WTC11 (cell line): Measurements from ENCODE around the gene CCDC81. TPM values are rescaled to one million over a fixed set of nuclear protein-coding genes. Genes with fewer than 3 reads are reported as not detected.

Source experiments
- ATAC-seq: fragments of 200-7000 bp; cut with Tn5 transposase; 2 replicates; pipeline ENCODE4 v1.10.0; 2021; ENCODE audit warnings: mild to moderate bottlenecking, moderate library complexity
- CTCF ChIA-PET: fragments of 300-600 bp; sonication (Branson Sonifier 250); formaldehyde crosslinking; loops from one replicate; lab custom pipeline; 2021; ENCODE audit warnings: antibody characterized with exemption; lab: Charles Lee
- POLR2A ChIA-PET: fragments of 350-600 bp; sonication (Branson Sonifier 250); formaldehyde crosslinking; loops from one replicate; lab custom pipeline; 2021; ENCODE audit warnings: antibody characterized with exemption; lab: Charles Lee
- DNase-seq: peaks from one replicate; pipeline ENCODE4 v3.0.0; 2021; ENCODE audit warnings: low spot score
- H3K27ac Mint-ChIP-seq: 2 replicates; pipeline ENCODE4 v1.8.0; 2021; ENCODE audit warnings: mixed read lengths
- H3K27me3 Mint-ChIP-seq: 2 replicates; pipeline ENCODE4 v1.8.0; 2021; ENCODE audit warnings: low read depth, mild to moderate bottlenecking, moderate library complexity, mixed read lengths
- H3K36me3 Mint-ChIP-seq: 2 replicates; pipeline ENCODE4 v1.8.0; 2021; ENCODE audit warnings: mixed read lengths
- H3K4me1 Mint-ChIP-seq: 2 replicates; pipeline ENCODE4 v1.8.0; 2022; ENCODE audit warnings: mixed read lengths
- H3K4me3 Mint-ChIP-seq: 2 replicates; pipeline ENCODE4 v1.8.0; 2021; ENCODE audit warnings: mild to moderate bottlenecking, moderate library complexity, mixed read lengths
- H3K9me3 Mint-ChIP-seq: 2 replicates; pipeline ENCODE4 v1.8.0; 2021; ENCODE audit warnings: mixed read lengths
- CBFB ChIP-seq: sonication (generic); formaldehyde crosslinking; IDR thresholded peaks from 2 replicates; pipeline ENCODE4 v1.8.1; 2022; ENCODE audit warnings: mild to moderate bottlenecking, low read depth, missing genetic modification reagents
- ESRRA ChIP-seq: sonication (generic); formaldehyde crosslinking; IDR thresholded peaks from 2 replicates; pipeline ENCODE4 v1.8.1; 2022; ENCODE audit warnings: mild to moderate bottlenecking, missing genetic modification reagents, borderline replicate concordance
- FOXJ3 ChIP-seq: sonication (generic); formaldehyde crosslinking; IDR thresholded peaks from 2 replicates; pipeline ENCODE4 v1.9.0; 2021; ENCODE audit warnings: missing genetic modification reagents, mild to moderate bottlenecking, borderline replicate concordance
- FOXP1 ChIP-seq: sonication (generic); formaldehyde crosslinking; IDR thresholded peaks from 2 replicates; pipeline ENCODE4 v1.8.0; 2022; ENCODE audit warnings: missing genetic modification reagents, mild to moderate bottlenecking, moderate library complexity, borderline replicate concordance
- IRF2 ChIP-seq: sonication (generic); formaldehyde crosslinking; IDR thresholded peaks from 2 replicates; pipeline ENCODE4 v1.8.0; 2022; ENCODE audit warnings: low read depth, missing genetic modification reagents, borderline replicate concordance
- KAT7 ChIP-seq: sonication (generic); formaldehyde crosslinking; IDR thresholded peaks from 2 replicates; pipeline ENCODE4 v1.8.1; 2023; ENCODE audit warnings: missing genetic modification reagents, mild to moderate bottlenecking, borderline replicate concordance
- NR2C2 ChIP-seq: sonication (generic); formaldehyde crosslinking; IDR thresholded peaks from 2 replicates; pipeline ENCODE4 v1.8.0; 2022; ENCODE audit warnings: mild to moderate bottlenecking, missing genetic modification reagents
- NR3C1 ChIP-seq: sonication (generic); formaldehyde crosslinking; conservative IDR thresholded peaks from 2 replicates; pipeline ENCODE4 v1.8.1; 2023; ENCODE audit warnings: low read depth, mild to moderate bottlenecking, missing genetic modification reagents
- SMAD3 ChIP-seq: sonication (generic); formaldehyde crosslinking; IDR thresholded peaks from 2 replicates; pipeline ENCODE4 v1.8.0; 2022; ENCODE audit warnings: missing genetic modification reagents, mild to moderate bottlenecking, borderline replicate concordance
- TCF7 ChIP-seq: sonication (generic); formaldehyde crosslinking; IDR thresholded peaks from 2 replicates; pipeline ENCODE4 v1.8.0; 2022; ENCODE audit warnings: mild to moderate bottlenecking, low read depth, missing genetic modification reagents, moderate library complexity
- TEAD1 ChIP-seq: sonication (generic); formaldehyde crosslinking; IDR thresholded peaks from 2 replicates; pipeline ENCODE4 v1.8.0; 2022; ENCODE audit warnings: mild to moderate bottlenecking, missing genetic modification reagents
- ZNF396 ChIP-seq: fragments of 250-450 bp; sonication (Bioruptor Pico); IDR thresholded peaks from 2 replicates; pipeline ENCODE4 v1.8.0; 2021; ENCODE audit warnings: mild to moderate bottlenecking, moderate library complexity, borderline replicate concordance
- total RNA-seq: library from RNA; stranded (reverse); gene quantifications from 3 replicates; pipeline ENCODE4 v1.2.3, GENCODE V29; 2021
- TF ChIP-seq, protein P1 (sequence below): fragments of 250-450 bp; sonication (Bioruptor Pico); IDR thresholded peaks from 2 replicates; pipeline ENCODE4 v1.9.0; 2021; ENCODE audit warnings: mild to moderate bottlenecking
- TF ChIP-seq, protein P2 (sequence below): sonication (generic); formaldehyde crosslinking; IDR thresholded peaks from 2 replicates; pipeline ENCODE4 v1.8.1; 2022; ENCODE audit warnings: mild to moderate bottlenecking, missing genetic modification reagents, moderate library complexity, borderline replicate concordance
- TF ChIP-seq, protein P3 (sequence below): sonication (generic); formaldehyde crosslinking; conservative IDR thresholded peaks from 2 replicates; pipeline ENCODE4 v1.8.1; 2022; ENCODE audit warnings: mild to moderate bottlenecking, missing genetic modification reagents
- TF ChIP-seq, protein P4 (sequence below): fragments of 250-450 bp; sonication (Bioruptor Pico); IDR thresholded peaks from 2 replicates; pipeline ENCODE4 v1.9.0; 2021; ENCODE audit warnings: mild to moderate bottlenecking
- TF ChIP-seq, protein P5 (sequence below): sonication (generic); formaldehyde crosslinking; IDR thresholded peaks from 2 replicates; pipeline ENCODE4 v1.8.1; 2022; ENCODE audit warnings: mild to moderate bottlenecking, moderate library complexity, missing genetic modification reagents
- TF ChIP-seq, protein P6 (sequence below): fragments of 250-450 bp; sonication (Bioruptor Pico); IDR thresholded peaks from 2 replicates; pipeline ENCODE4 v1.8.0; 2021; ENCODE audit warnings: mild to moderate bottlenecking
- TF ChIP-seq, protein P7 (sequence below): fragments of 200-600 bp; IDR thresholded peaks from 2 replicates; pipeline ENCODE4 v1.8.0; 2022; ENCODE audit warnings: antibody characterized with exemption

CCDC81 gene
- total RNA-seq, 1 experiment from 2014 or later: 0.98 TPM

DNA sequence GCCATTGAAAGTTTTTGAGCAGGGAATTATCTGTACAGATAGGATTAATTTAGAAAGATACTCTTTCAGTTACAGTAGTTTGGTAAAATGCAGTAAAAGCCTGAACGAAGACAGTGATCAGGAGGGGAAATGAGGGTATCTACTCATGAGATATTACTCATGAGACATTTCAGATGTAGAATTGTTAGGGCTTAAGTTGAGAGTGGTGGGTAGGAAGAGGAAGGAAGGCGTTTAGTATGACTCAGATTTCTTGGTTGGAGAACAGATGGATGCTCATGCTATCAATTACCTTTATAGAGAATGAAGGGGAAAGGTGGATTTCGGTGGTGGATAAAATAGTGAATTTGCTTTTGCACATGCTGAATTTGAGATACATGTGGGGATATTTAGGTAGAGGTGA lies 15.8 kb downstream of the CCDC81 start:
- H3K27me3 Mint-ChIP-seq: no peaks in the 10 kb centered on the region
- H3K9me3 Mint-ChIP-seq: no peaks in the 10 kb centered on the region
- no peak for DNase-seq
- H3K4me1 Mint-ChIP-seq: peaks cover 18% of the 10 kb centered on the region
- CTCF ChIA-PET: no interaction called here
- H3K4me3 Mint-ChIP-seq: no peak overlapping the region
- no peak overlapping the region for H3K27ac Mint-ChIP-seq
- no peak for ATAC-seq
- H3K36me3 Mint-ChIP-seq: no peaks in the 10 kb centered on the region
- POLR2A ChIA-PET: no interaction called here
- TF ChIP-seq IRF2 (CRISPR knock-in tag) (no peak), SMAD3 (CRISPR knock-in tag) (no peak), ESRRA (CRISPR knock-in tag) (no peak), NR3C1 (CRISPR knock-in tag) (no peak), FOXP1 (CRISPR knock-in tag) (no peak), CBFB (CRISPR knock-in tag) (no peak), KAT7 (CRISPR knock-in tag) (no peak), TCF7 (CRISPR knock-in tag) (no peak), NR2C2 (CRISPR knock-in tag) (no peak), ZNF396 (no peak), TEAD1 (no peak), FOXJ3 (CRISPR knock-in tag) (no peak)
- TF ChIP-seq, protein P1, sequence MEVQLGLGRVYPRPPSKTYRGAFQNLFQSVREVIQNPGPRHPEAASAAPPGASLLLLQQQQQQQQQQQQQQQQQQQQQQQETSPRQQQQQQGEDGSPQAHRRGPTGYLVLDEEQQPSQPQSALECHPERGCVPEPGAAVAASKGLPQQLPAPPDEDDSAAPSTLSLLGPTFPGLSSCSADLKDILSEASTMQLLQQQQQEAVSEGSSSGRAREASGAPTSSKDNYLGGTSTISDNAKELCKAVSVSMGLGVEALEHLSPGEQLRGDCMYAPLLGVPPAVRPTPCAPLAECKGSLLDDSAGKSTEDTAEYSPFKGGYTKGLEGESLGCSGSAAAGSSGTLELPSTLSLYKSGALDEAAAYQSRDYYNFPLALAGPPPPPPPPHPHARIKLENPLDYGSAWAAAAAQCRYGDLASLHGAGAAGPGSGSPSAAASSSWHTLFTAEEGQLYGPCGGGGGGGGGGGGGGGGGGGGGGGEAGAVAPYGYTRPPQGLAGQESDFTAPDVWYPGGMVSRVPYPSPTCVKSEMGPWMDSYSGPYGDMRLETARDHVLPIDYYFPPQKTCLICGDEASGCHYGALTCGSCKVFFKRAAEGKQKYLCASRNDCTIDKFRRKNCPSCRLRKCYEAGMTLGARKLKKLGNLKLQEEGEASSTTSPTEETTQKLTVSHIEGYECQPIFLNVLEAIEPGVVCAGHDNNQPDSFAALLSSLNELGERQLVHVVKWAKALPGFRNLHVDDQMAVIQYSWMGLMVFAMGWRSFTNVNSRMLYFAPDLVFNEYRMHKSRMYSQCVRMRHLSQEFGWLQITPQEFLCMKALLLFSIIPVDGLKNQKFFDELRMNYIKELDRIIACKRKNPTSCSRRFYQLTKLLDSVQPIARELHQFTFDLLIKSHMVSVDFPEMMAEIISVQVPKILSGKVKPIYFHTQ (CRISPR knock-in tag): no peak
- TF ChIP-seq, protein P2, sequence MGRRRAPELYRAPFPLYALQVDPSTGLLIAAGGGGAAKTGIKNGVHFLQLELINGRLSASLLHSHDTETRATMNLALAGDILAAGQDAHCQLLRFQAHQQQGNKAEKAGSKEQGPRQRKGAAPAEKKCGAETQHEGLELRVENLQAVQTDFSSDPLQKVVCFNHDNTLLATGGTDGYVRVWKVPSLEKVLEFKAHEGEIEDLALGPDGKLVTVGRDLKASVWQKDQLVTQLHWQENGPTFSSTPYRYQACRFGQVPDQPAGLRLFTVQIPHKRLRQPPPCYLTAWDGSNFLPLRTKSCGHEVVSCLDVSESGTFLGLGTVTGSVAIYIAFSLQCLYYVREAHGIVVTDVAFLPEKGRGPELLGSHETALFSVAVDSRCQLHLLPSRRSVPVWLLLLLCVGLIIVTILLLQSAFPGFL: no peak
- TF ChIP-seq, protein P3, sequence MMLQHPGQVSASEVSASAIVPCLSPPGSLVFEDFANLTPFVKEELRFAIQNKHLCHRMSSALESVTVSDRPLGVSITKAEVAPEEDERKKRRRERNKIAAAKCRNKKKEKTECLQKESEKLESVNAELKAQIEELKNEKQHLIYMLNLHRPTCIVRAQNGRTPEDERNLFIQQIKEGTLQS (CRISPR knock-in tag): no peak
- TF ChIP-seq, protein P4, sequence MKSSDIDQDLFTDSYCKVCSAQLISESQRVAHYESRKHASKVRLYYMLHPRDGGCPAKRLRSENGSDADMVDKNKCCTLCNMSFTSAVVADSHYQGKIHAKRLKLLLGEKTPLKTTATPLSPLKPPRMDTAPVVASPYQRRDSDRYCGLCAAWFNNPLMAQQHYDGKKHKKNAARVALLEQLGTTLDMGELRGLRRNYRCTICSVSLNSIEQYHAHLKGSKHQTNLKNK (CRISPR knock-in tag): no peak
- TF ChIP-seq, protein P5, sequence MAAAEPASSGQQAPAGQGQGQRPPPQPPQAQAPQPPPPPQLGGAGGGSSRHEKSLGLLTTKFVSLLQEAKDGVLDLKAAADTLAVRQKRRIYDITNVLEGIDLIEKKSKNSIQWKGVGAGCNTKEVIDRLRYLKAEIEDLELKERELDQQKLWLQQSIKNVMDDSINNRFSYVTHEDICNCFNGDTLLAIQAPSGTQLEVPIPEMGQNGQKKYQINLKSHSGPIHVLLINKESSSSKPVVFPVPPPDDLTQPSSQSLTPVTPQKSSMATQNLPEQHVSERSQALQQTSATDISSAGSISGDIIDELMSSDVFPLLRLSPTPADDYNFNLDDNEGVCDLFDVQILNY (CRISPR knock-in tag): no peak
- TF ChIP-seq, protein P6, sequence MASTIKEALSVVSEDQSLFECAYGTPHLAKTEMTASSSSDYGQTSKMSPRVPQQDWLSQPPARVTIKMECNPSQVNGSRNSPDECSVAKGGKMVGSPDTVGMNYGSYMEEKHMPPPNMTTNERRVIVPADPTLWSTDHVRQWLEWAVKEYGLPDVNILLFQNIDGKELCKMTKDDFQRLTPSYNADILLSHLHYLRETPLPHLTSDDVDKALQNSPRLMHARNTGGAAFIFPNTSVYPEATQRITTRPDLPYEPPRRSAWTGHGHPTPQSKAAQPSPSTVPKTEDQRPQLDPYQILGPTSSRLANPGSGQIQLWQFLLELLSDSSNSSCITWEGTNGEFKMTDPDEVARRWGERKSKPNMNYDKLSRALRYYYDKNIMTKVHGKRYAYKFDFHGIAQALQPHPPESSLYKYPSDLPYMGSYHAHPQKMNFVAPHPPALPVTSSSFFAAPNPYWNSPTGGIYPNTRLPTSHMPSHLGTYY (CRISPR knock-in tag): no peak
- TF ChIP-seq, protein P7, sequence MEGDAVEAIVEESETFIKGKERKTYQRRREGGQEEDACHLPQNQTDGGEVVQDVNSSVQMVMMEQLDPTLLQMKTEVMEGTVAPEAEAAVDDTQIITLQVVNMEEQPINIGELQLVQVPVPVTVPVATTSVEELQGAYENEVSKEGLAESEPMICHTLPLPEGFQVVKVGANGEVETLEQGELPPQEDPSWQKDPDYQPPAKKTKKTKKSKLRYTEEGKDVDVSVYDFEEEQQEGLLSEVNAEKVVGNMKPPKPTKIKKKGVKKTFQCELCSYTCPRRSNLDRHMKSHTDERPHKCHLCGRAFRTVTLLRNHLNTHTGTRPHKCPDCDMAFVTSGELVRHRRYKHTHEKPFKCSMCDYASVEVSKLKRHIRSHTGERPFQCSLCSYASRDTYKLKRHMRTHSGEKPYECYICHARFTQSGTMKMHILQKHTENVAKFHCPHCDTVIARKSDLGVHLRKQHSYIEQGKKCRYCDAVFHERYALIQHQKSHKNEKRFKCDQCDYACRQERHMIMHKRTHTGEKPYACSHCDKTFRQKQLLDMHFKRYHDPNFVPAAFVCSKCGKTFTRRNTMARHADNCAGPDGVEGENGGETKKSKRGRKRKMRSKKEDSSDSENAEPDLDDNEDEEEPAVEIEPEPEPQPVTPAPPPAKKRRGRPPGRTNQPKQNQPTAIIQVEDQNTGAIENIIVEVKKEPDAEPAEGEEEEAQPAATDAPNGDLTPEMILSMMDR: no peak
- TF ChIP-seq, all 79 proteins: peak for 0
